ENCODE results near the gene CDNF. TPM values are rescaled to one million over a fixed set of nuclear protein-coding genes. Genes with fewer than 3 reads are reported as not detected.
A peak's percentile ranks its signal among the peaks of the same experiment; 100 is the strongest.
"Not testable (repeated sequence)": the region's sequence is repeated elsewhere in the genome, so short reads cannot be mapped to it uniquely, and the experiment has no call there.

CDNF gene
- total and polyA plus RNA-seq, 5 donors from 2014 or later: 0.32 to 2.1 (median 1.7) TPM

- DNase-seq: no peak
- no peaks in the 10 kb centered on the region for H3K36me3 ChIP-seq (ENCODE audit: control insufficient read depth, insufficient read depth, low read length)
- H3K4me1 Mint-ChIP-seq: peaks cover 8 to 40% (median 29%) of the 10 kb centered on the region in 4 donors
- H3K4me1 ChIP-seq (ENCODE audit: control insufficient read depth, insufficient read depth, low read length, poor library complexity, severe bottlenecking): peaks cover 28% of the 10 kb centered on the region
- no peak for ATAC-seq (ENCODE audit: low read depth in 2 of 2)
- H3K27ac ChIP-seq (ENCODE audit: insufficient read depth, low read length, poor library complexity, severe bottlenecking): no peak overlapping the region
- no peaks in the 10 kb centered on the region for H3K27me3 Mint-ChIP-seq
- H3K4me3 ChIP-seq (ENCODE audit: low read depth, low read length): no peak overlapping the region
- no peaks in the 10 kb centered on the region for H3K27me3 ChIP-seq (ENCODE audit: control insufficient read depth, insufficient read depth, low read length)
- H3K9me3 ChIP-seq (ENCODE audit: control insufficient read depth in 2 of 2, low read length in 2 of 2): no peaks in the 10 kb centered on the region
- H3K27ac Mint-ChIP-seq: peak overlapping the region; percentile 23 to 93 (median 69)
- no peaks in the 10 kb centered on the region for H3K36me3 Mint-ChIP-seq
- H3K9me3 Mint-ChIP-seq: no peaks in the 10 kb centered on the region
- peak overlapping the region; percentile 73 to 97 (median 93) for H3K4me3 Mint-ChIP-seq
These were observed 38.9 kb upstream of the CDNF start for GRCh38 chr10:14876764-14877163.

- peak overlapping the region in 2 of 3 donors; percentile 23 to 93 for H3K27ac Mint-ChIP-seq
- H3K4me1 ChIP-seq (ENCODE audit: control insufficient read depth, insufficient read depth, low read length, poor library complexity, severe bottlenecking): peaks cover 28% of the 10 kb centered on the region
- H3K36me3 Mint-ChIP-seq: no peaks in the 10 kb centered on the region
- H3K4me3 ChIP-seq (ENCODE audit: low read depth, low read length): no peak overlapping the region
- no peaks in the 10 kb centered on the region for H3K9me3 ChIP-seq (ENCODE audit: control insufficient read depth in 2 of 2, low read length in 2 of 2)
- no peaks in the 10 kb centered on the region for H3K9me3 Mint-ChIP-seq
- peaks cover 3% of the 10 kb centered on the region for H3K36me3 ChIP-seq (ENCODE audit: control insufficient read depth, insufficient read depth, low read length)
- no peak for ATAC-seq (ENCODE audit: low read depth in 2 of 2)
- peaks cover 8 to 45% (median 29%) of the 10 kb centered on the region in 4 donors for H3K4me1 Mint-ChIP-seq
- H3K27ac ChIP-seq (ENCODE audit: insufficient read depth, low read length, poor library complexity, severe bottlenecking): no peak overlapping the region
- peak overlapping the region in 3 of 4 donors; percentile 6 to 92 (median 41) for H3K4me3 Mint-ChIP-seq
- no peak for DNase-seq
- H3K27me3 Mint-ChIP-seq: no peaks in the 10 kb centered on the region
- no peaks in the 10 kb centered on the region for H3K27me3 ChIP-seq (ENCODE audit: control insufficient read depth, insufficient read depth, low read length)
These were observed 38.1 kb upstream of the CDNF start for GRCh38 chr10:14875941-14876340.

- no peak for ATAC-seq (ENCODE audit: low read depth in 2 of 2)
- H3K36me3 ChIP-seq (ENCODE audit: control insufficient read depth, insufficient read depth, low read length): peaks cover 20% of the 10 kb centered on the region
- no peaks in the 10 kb centered on the region for H3K9me3 ChIP-seq (ENCODE audit: control insufficient read depth in 2 of 2, low read length in 2 of 2)
- no peaks in the 10 kb centered on the region for H3K27me3 Mint-ChIP-seq
- H3K4me3 Mint-ChIP-seq: peak overlapping the region in 1 of 4 donors; percentile 3
- H3K36me3 Mint-ChIP-seq: peaks cover 8% of the 10 kb centered on the region
- H3K27me3 ChIP-seq (ENCODE audit: control insufficient read depth, insufficient read depth, low read length): no peaks in the 10 kb centered on the region
- peaks cover 13% of the 10 kb centered on the region for H3K4me1 ChIP-seq (ENCODE audit: control insufficient read depth, insufficient read depth, low read length, poor library complexity, severe bottlenecking)
- H3K4me1 Mint-ChIP-seq: peaks cover 8 to 31% (median 19%) of the 10 kb centered on the region in 4 donors
- H3K9me3 Mint-ChIP-seq: no peaks in the 10 kb centered on the region
- H3K27ac ChIP-seq (ENCODE audit: insufficient read depth, low read length, poor library complexity, severe bottlenecking): no peak overlapping the region
- DNase-seq: peak in 1 of 3 donors; percentile 33
- peak overlapping the region in 2 of 3 donors; percentile 32 to 44 for H3K27ac Mint-ChIP-seq
- no peak overlapping the region for H3K4me3 ChIP-seq (ENCODE audit: low read depth, low read length)
These were observed 35.4 kb upstream of the CDNF start for GRCh38 chr10:14873090-14873760.

GRCh38 chr10:14864871-14865270, 27.0 kb upstream of the CDNF start:
- not testable (repeated sequence) for DNase-seq; H3K27ac ChIP-seq (ENCODE audit: insufficient read depth, low read length, poor library complexity, severe bottlenecking); H3K27me3 Mint-ChIP-seq; H3K9me3 ChIP-seq (ENCODE audit: control insufficient read depth in 2 of 2, low read length in 2 of 2); H3K27me3 ChIP-seq (ENCODE audit: control insufficient read depth, insufficient read depth, low read length); H3K4me1 ChIP-seq (ENCODE audit: control insufficient read depth, insufficient read depth, low read length, poor library complexity, severe bottlenecking); H3K4me3 ChIP-seq (ENCODE audit: low read depth, low read length); H3K4me3 Mint-ChIP-seq; H3K27ac Mint-ChIP-seq; H3K9me3 Mint-ChIP-seq; H3K4me1 Mint-ChIP-seq; ATAC-seq (ENCODE audit: low read depth in 2 of 2)
- peaks cover 43% of the 10 kb centered on the region for H3K36me3 ChIP-seq (ENCODE audit: control insufficient read depth, insufficient read depth, low read length)
- H3K36me3 Mint-ChIP-seq: peaks cover 34% of the 10 kb centered on the region

GRCh38 chr10:14864466-14864865, 26.6 kb upstream of the CDNF start:
- peaks cover 30% of the 10 kb centered on the region for H3K36me3 Mint-ChIP-seq
- ATAC-seq (ENCODE audit: low read depth in 2 of 2); H3K27ac Mint-ChIP-seq: not testable (repeated sequence)

GRCh38 chr10:14860791-14861190, 23.0 kb upstream of the CDNF start:
- Mint-ChIP-seq H3K4me1 (peaks cover 0 to 9% (median 5%) of the 10 kb centered on the region in 4 donors), H3K27me3 (no peaks in the 10 kb centered on the region), H3K4me3 (no peak overlapping the region), H3K27ac (peak overlapping the region; percentile 13 to 69 (median 58)), H3K9me3 (no peaks in the 10 kb centered on the region), H3K36me3 (peaks cover 33% of the 10 kb centered on the region)
- H3K4me1 ChIP-seq (ENCODE audit: control insufficient read depth, insufficient read depth, low read length, poor library complexity, severe bottlenecking): no peaks in the 10 kb centered on the region
- DNase-seq (no peak), ATAC-seq (ENCODE audit: low read depth in 2 of 2) (no peak)
- H3K27me3 ChIP-seq (ENCODE audit: control insufficient read depth, insufficient read depth, low read length): no peaks in the 10 kb centered on the region
- H3K4me3 ChIP-seq (ENCODE audit: low read depth, low read length): no peak overlapping the region
- H3K27ac ChIP-seq (ENCODE audit: insufficient read depth, low read length, poor library complexity, severe bottlenecking): no peak overlapping the region
- peaks cover 44% of the 10 kb centered on the region for H3K36me3 ChIP-seq (ENCODE audit: control insufficient read depth, insufficient read depth, low read length)
- no peaks in the 10 kb centered on the region for H3K9me3 ChIP-seq (ENCODE audit: control insufficient read depth in 2 of 2, low read length in 2 of 2)

More at GRCh38 chr10:14864466-14864865, 26.6 kb upstream of the CDNF start:
- H3K27ac ChIP-seq (ENCODE audit: insufficient read depth, low read length, poor library complexity, severe bottlenecking); H3K4me1 ChIP-seq (ENCODE audit: control insufficient read depth, insufficient read depth, low read length, poor library complexity, severe bottlenecking); H3K4me3 Mint-ChIP-seq; H3K27me3 Mint-ChIP-seq; H3K4me1 Mint-ChIP-seq; H3K9me3 Mint-ChIP-seq; H3K27me3 ChIP-seq (ENCODE audit: control insufficient read depth, insufficient read depth, low read length); H3K9me3 ChIP-seq (ENCODE audit: control insufficient read depth in 2 of 2, low read length in 2 of 2); DNase-seq; H3K4me3 ChIP-seq (ENCODE audit: low read depth, low read length): not testable (repeated sequence)
- H3K36me3 ChIP-seq (ENCODE audit: control insufficient read depth, insufficient read depth, low read length): peaks cover 39% of the 10 kb centered on the region

- no peaks in the 10 kb centered on the region for H3K4me1 ChIP-seq (ENCODE audit: control insufficient read depth, insufficient read depth, low read length, poor library complexity, severe bottlenecking)
- H3K27me3 ChIP-seq (ENCODE audit: control insufficient read depth, insufficient read depth, low read length): no peaks in the 10 kb centered on the region
- ATAC-seq (ENCODE audit: low read depth in 2 of 2) (no peak), DNase-seq (no peak)
- H3K36me3 ChIP-seq (ENCODE audit: control insufficient read depth, insufficient read depth, low read length): peaks cover 52% of the 10 kb centered on the region
- Mint-ChIP-seq H3K27me3 (no peaks in the 10 kb centered on the region), H3K4me1 (peaks cover 0 to 9% (median 4%) of the 10 kb centered on the region in 4 donors), H3K36me3 (peaks cover 31% of the 10 kb centered on the region), H3K9me3 (no peaks in the 10 kb centered on the region), H3K4me3 (no peak overlapping the region), H3K27ac (no peak overlapping the region)
- no peaks in the 10 kb centered on the region for H3K9me3 ChIP-seq (ENCODE audit: control insufficient read depth in 2 of 2, low read length in 2 of 2)
- no peak overlapping the region for H3K4me3 ChIP-seq (ENCODE audit: low read depth, low read length)
- H3K27ac ChIP-seq (ENCODE audit: insufficient read depth, low read length, poor library complexity, severe bottlenecking): no peak overlapping the region
These were observed 21.9 kb upstream of the CDNF start for GRCh38 chr10:14859775-14860174.

- H3K27ac ChIP-seq (ENCODE audit: insufficient read depth, low read length, poor library complexity, severe bottlenecking): no peak overlapping the region
These were observed 21.2 kb upstream of the CDNF start for GRCh38 chr10:14859043-14859442.

More at GRCh38 chr10:14859043-14859442, 21.2 kb upstream of the CDNF start:
- no peak for DNase-seq
- ATAC-seq (ENCODE audit: low read depth in 2 of 2): no peak
- Histone ChIP-seq H3K4me3 (ENCODE audit: low read depth, low read length) (no peak overlapping the region), H3K36me3 (ENCODE audit: control insufficient read depth, insufficient read depth, low read length) (peaks cover 57% of the 10 kb centered on the region), H3K27me3 (ENCODE audit: control insufficient read depth, insufficient read depth, low read length) (no peaks in the 10 kb centered on the region), H3K4me1 (ENCODE audit: control insufficient read depth, insufficient read depth, low read length, poor library complexity, severe bottlenecking) (no peaks in the 10 kb centered on the region), H3K9me3 (ENCODE audit: control insufficient read depth in 2 of 2, low read length in 2 of 2) (no peaks in the 10 kb centered on the region)
- Mint-ChIP-seq H3K4me3 (no peak overlapping the region), H3K27ac (no peak overlapping the region), H3K36me3 (peaks cover 37% of the 10 kb centered on the region), H3K9me3 (no peaks in the 10 kb centered on the region), H3K4me1 (peaks cover 0 to 9% (median 4%) of the 10 kb centered on the region in 4 donors), H3K27me3 (no peaks in the 10 kb centered on the region)

Measured in CD4-positive, CD25-positive, alpha-beta regulatory T cell (primary cell).